Stimulated activated CD8-positive, alpha-beta memory T cell treated with anti-CD3 and anti-CD28 coated beads, Interleukin-2, amount 100 ng/mL, for 1 hour (primary cell): ENCODE results near the gene CDHR2.
"Not testable (repeated sequence)": the region's sequence is repeated elsewhere in the genome, so short reads cannot be mapped to it uniquely, and the experiment has no call there.

ENCODE experiments used
- DNase-seq, 2 donors: peaks; one replicate each; pipeline ENCODE4 v3.0.0-alpha.2; 2020; ENCODE audit warnings: low read depth in 2 of 2

The CDHR2 gene

DNA sequence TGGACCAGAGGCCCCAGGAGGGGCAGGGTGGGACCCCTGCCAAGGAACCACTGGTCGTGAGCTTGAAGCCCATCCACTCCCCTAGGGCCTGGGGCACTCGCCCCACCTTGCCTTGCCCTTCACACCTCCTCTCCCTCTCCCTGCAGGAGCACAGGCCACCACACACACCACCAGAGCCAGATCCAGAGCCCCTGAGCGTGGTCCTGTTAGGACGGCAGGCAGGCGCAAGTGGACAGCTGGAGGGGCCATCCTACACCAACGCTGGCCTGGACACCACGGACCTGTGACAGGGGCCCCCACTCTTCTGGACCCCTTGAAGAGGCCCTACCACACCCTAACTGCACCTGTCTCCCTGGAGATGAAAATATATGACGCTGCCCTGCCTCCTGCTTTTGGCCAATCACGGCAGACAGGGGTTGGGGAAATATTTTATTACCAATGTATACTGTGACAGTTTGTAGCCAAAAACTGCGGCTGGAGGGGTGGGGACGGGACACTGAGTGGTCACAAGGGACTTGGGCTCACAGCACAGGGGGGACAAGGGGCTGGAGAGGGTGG, 46.3 kb downstream of the CDHR2 start:
- no peak for DNase-seq

DNA sequence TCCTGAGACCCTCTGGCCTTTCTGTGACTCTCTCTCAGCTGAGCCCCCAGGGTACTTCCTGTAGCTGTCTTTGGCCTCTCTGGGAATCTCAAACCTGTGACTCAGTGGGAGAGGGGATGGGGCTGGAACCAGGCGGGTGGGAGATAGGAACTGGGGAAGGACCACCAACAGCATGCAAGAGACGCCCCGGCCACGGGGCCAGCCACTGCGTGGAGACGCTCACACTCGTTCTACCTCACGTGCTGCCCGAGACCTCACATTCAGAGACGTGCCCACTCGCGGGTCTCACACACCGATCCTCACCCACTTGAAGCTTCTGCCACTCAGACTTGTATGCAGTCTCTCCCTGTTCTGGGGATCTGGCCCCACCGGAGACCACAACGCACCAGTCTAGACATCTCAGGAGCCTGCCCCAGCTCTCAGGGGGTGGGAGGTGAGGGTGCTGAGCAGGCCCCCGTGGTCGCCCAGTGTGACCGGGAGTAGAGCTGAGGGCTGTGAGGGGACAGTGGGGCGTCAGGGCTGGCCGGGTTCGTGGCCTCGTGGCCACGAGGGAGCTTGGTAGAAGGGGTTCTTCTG, 47.0 kb downstream of the CDHR2 start:
- no peak for DNase-seq

- peak; percentile 29 to 37 for DNase-seq
Measured at GRCh38 chr5:176596689-176597416, 47.7 kb downstream of the CDHR2 start.

- DNase-seq: no peak
Measured at GRCh38 chr5:176597417-176598389, 48.6 kb downstream of the CDHR2 start.

- DNase-seq: not testable (repeated sequence)
Measured at GRCh38 chr5:176599749-176600430, 50.7 kb downstream of the CDHR2 start.

DNA sequence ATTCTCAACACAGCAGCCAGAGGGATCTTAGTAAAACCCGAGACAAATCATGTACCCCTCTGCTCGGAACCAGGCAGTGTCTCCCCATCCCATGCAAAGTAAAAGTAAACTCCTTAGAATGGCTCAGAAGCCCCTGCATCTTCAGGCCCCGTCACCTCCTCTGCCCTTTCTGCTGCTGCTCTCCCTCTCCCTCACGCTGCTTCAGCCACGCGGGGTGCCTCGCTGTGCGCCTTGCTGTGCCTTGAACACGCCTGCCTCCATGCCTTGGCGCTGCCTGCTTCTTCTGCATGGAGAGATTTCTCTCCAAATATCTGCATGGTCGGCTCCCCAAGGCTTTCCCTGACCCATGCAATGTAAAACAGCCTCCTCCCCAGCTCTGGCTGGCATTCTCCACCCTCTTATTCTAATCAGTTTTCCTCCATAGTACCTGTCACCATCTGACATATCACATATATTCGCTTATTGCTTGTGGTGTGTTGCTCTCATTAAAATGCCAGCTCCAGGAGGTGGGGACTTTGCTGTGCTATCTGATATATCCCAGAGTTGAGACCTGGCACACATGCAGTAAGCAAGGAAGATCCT, 52.9 kb downstream of the CDHR2 start:
- no peak for DNase-seq

- DNase-seq: no peak
Measured at GRCh38 chr5:176603091-176603490, 53.9 kb downstream of the CDHR2 start.

DNA sequence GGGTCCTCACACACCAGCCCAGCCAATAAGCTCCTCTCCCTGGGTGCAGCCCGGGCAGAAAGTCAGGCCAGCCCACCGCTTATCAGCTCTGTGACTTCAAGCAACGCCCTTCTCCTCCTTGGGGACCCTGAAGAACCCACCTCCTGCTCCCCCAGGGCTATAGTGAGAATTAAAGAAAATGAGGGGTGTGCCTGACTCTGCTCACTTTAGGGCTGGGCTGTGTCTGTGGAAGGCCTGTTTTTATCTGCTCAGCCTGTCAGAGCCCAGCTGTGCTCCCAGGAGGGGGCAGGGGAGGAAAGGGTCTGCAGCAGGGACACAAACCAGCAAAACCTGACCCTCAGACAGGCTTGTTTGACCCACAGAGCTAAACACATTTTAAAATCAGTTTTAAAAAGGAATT, 56.9 kb downstream of the CDHR2 start:
- no peak for DNase-seq

- DNase-seq: no peak
Measured at GRCh38 chr5:176606875-176607274, 57.7 kb downstream of the CDHR2 start.

DNA sequence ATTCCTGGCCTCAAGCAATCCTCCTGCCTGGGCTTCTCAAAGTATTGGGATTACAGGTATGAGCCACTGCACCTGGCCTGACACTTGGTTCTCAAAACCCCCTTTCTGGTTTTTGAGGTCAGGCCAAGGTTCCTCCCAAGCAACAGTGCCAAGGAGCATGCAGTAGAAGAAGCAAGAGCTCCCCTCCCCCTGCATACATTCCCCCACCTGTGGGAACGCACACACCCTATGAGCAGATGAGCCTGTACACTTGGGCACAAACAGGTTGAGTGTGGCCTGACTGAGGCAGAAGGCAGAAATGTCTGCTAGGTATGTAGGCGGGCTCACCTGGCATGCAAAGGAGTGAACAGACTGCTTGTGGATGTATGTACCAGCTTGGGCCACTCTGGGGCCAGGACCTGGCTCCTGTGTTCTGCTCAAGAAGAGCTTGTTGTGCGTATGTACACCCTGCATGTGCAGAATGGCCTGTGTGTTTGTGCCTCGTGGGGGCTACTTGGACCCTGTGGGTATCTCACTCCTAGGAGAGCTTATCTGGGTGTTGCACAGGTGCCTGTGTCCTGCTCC, 59.1 kb downstream of the CDHR2 start:
- DNase-seq: no peak

DNA sequence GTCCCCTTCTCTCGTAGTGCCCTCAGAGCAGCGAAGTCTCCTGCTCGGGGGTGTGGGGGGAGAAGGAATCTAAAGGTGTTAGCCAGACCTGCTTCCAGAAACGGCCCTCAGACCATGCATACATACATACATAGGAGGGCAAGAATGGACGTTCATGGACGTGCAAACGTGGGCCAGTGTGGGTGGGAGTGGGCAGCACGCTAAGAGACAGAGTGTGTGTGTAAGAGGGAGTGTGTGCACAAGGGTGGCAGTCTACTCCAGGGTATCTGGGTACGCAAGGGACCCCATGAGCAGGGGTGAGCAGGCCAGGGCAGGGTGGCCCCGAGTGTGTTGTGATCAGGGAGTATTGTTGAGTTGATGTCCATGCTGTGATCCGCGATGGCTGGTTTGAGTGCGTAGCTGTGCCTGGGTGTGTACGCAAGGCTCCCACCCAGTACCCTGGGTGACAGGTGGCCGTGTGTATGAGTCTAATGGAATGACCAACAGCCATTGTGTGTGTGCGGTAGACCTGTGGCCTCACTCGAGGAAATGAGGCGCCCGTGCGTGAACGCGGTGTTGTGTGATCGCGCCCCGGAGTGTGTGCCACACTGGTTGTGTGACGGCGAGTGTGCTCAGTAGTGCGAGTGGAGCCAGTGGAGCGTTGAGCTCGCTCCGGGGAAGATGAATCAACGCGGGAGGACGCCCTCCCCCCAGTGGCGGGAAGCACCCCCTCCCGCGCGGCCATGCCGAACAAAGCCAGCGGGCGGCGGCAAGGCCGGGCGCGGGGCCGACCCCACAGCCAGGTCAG, 60.0 kb downstream of the CDHR2 start:
- no peak for DNase-seq

GRCh38 chr5:176609724-176610434, 60.7 kb downstream of the CDHR2 start, which contains the start of gene GPRIN1:
Gene GPRIN1 (minus strand): TSS chr5:176610156. CDS start chr5:176599834, 10,322 bp downstream.
- DNase-seq: peak in 1 of 2 donors; percentile 25

- no peak for DNase-seq
Measured at GRCh38 chr5:176610435-176610773, 61.3 kb downstream of the CDHR2 start.

DNA sequence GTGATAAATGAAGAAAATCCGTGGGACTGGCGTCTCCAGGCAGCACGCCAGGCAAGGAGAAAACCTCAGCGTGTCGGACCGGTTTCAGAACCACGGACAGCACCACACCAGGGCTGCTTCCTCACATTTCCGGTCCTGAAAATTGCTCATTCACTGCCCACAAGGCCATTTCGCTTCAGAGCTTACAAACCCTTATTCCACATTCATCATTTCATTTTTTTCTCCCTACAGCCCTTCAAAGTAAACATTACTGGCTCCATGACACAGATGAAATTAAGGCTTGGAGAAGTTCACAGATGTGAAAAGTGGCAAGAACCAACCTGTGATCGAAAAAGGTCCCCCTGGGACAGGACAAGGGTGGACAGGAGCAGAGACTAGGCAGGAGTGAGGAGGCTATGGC, 62.3 kb downstream of the CDHR2 start:
- no peak for DNase-seq

DNA sequence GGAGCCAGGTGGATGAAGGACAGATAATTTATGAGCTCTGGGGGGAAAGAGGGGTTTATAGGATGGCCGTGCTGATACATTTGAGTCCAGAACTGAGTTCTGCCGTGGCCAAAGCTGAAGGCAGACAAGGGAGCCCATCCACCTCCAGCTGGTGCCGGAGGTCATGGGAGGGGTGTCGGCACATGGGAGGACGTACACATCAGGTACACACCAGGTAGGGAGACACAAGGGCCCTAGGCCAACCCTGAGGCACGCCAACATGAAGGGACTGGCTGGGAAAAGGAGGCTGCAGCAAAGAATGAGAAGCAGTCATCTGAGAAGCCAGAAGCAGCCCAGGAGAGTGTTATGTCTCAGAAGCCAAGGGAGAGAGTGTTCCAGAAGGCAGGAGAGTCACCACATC, 62.9 kb downstream of the CDHR2 start:
- DNase-seq: no peak

DNA sequence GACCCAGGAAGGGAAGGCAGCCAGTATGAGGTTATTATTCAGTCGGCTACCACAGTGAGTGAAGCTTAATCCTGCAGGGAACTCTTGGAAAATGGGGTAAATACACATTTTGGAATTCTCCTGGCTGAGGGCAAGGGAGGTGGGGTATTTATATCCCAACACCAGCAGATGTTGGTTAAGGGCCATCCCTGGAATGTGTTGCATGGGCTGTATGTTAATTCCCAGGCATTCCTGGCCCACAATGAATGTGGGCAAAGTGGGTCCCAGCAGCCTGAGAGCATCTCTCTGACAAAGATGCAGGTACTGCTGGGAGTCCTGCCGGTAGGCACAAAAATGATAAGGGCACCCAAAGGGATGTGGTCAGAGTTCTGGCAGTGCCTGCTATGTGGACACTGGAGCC, 63.7 kb downstream of the CDHR2 start:
- DNase-seq: no peak

DNA sequence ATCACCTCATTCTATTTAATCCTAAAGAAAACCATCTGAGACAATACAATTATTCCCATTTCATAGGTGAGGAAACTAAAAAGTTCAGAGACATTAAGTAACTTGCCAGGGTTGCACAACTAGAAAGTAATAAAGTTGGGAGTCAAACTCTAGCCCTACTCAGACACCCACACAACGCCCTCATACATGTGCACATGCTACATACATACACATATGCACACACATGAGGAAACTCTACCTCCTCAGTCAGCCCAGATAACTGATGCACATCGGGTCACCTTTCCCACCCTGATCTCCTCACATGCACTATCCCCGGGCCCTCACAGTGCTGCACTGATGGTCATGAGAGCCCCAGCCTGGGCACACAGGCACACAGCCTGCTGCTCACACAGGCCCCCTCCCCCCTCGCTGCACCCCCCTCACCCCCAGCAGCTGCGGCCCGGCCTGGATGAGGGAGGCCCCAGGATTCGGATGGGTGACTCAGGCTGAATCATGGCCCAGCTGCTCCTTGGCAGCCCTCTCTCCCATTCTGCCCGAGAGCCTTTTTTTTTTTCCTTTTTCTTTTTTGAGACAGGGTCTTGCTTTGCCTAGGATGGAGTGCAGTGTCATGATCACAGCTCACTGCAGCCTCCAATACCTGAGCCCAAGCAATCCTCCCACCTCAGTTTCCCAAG, 65.8 kb downstream of the CDHR2 start:
- DNase-seq: no peak

DNA sequence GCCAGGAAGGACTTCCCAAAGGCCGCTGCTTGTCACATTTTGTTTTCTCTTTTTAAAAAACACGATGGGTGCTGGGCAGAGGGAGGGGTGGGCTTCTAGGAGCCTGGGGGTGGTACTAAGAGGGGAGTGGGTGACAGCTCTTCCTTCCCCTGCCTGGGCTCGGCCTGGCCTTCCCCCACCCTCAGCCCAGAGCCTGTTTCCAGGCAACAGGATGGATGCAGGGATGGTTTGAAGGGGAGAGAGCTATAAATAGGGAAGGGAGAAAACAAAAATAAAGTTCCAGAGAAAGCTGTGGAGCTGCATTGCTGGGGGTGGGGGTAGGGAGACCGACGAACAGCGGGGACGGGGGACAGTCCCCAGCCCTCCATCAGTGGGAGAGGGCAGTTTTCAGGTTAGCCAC, 67.4 kb downstream of the CDHR2 start:
- DNase-seq: no peak

DNA sequence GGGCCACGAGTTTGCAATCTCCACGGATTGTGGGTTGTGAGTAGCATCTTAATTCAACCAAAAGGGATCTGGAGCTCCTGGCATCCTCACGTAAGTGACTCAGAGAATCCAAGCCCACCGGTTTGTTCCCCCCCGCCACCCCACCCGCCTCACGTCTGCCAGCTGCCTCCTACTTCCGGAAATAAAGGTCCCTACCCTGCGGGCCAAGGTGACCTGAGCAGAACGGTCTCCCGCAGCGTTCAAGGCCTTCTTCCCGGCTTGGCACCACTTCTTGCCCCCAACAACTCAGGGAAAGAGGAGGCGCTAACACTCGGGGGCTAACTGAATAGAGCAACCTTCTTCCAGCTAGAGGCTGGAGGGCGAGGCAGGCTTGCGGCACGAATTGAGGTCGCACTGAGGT, 69.6 kb downstream of the CDHR2 start:
- no peak for DNase-seq
